PFSK-1 (cell line): Measurements from ENCODE around the gene SRGAP3.

Experiments
- FOXP2 ChIP-seq: optimal IDR thresholded peaks from 2 replicates; pipeline ENCODE3; 2011; ENCODE audit warnings: borderline replicate concordance, control low read depth, inconsistent platforms; ENCODE audit not compliant: insufficient read depth; ENCODE audit errors: extremely low read length, extremely low read depth
- POLR2AphosphoS5 ChIP-seq: IDR thresholded peaks from 2 replicates; pipeline ENCODE4 v1.6.1; 2012; ENCODE audit warnings: low read depth, mild to moderate bottlenecking, control low read depth, low read length, moderate library complexity
- REST ChIP-seq, 2 experiments: IDR thresholded peaks; 2 replicates each; pipeline versions ENCODE4 v1.6.1 to v1.8.0; 2011 to 2012; ENCODE audit warnings: low read depth in 2 of 2, low read length in 2 of 2, control low read depth in 1 of 2, inconsistent platforms in 1 of 2, mild to moderate bottlenecking in 1 of 2, moderate library complexity in 1 of 2; ENCODE audit not compliant: insufficient read depth in 1 of 2
- SIN3A ChIP-seq: IDR thresholded peaks from 2 replicates; pipeline ENCODE4 v1.6.1; 2012; ENCODE audit warnings: mild to moderate bottlenecking, low read length, moderate library complexity, borderline replicate concordance; ENCODE audit not compliant: insufficient read depth
- TAF1 ChIP-seq: IDR thresholded peaks from 2 replicates; pipeline ENCODE4 v1.6.1; 2012; ENCODE audit warnings: low read length, control low read depth, borderline replicate concordance; ENCODE audit not compliant: insufficient read depth

SRGAP3 gene

GRCh38 chr3:9169326-9169725 lies 80.1 kb downstream of the SRGAP3 start:
- TF ChIP-seq POLR2AphosphoS5: no peak
- TF ChIP-seq FOXP2: no peak
- TF ChIP-seq REST (IDR thresholded peaks at IDR 0.05; ENCODE audit: insufficient read depth in 1 of 2, low read depth in 2 of 2, low read length in 2 of 2): no peak
- no peak for TF ChIP-seq TAF1
- TF ChIP-seq SIN3A: no peak

- no peak for TF ChIP-seq SIN3A
- no peak for TF ChIP-seq REST (IDR thresholded peaks at IDR 0.05; ENCODE audit: insufficient read depth in 1 of 2, low read depth in 2 of 2, low read length in 2 of 2)
- no peak for TF ChIP-seq TAF1
- no peak for TF ChIP-seq POLR2AphosphoS5
- TF ChIP-seq FOXP2: no peak
Observed at GRCh38 chr3:9168241-9168741, 81.2 kb downstream of the SRGAP3 start.

- TF ChIP-seq TAF1 (no peak), FOXP2 (no peak), REST (IDR thresholded peaks at IDR 0.05; ENCODE audit: insufficient read depth in 1 of 2, low read depth in 2 of 2, low read length in 2 of 2) (no peak), POLR2AphosphoS5 (no peak)
Observed at GRCh38 chr3:9167222-9167621, 82.2 kb downstream of the SRGAP3 start.

GRCh38 chr3:9165421-9165820 lies 84.0 kb downstream of the SRGAP3 start:
- TF ChIP-seq POLR2AphosphoS5 (no peak), TAF1 (no peak), FOXP2 (no peak), SIN3A (no peak), REST (IDR thresholded peaks at IDR 0.05; ENCODE audit: insufficient read depth in 1 of 2, low read depth in 2 of 2, low read length in 2 of 2) (no peak)

GRCh38 chr3:9163289-9163688 lies 86.2 kb downstream of the SRGAP3 start:
- TF ChIP-seq REST (IDR thresholded peaks at IDR 0.05; ENCODE audit: insufficient read depth in 1 of 2, low read depth in 2 of 2, low read length in 2 of 2): no peak
